ENCODE measurements around the gene TBX19.

Gene TBX19

GRCh38 chr1:168287237-168287664 lies 6.6 kb downstream of the TBX19 start:
- TF ChIP-seq ARNT (IDR thresholded peaks at IDR 0.05) (no peak), HDGF (IDR thresholded peaks at IDR 0.05; ENCODE audit: borderline replicate concordance) (no peak), L3MBTL2 (conservative IDR thresholded peaks at IDR 0.05) (no peak), CTBP1 (IDR thresholded peaks at IDR 0.05; ENCODE audit: borderline replicate concordance) (no peak), FOXM1 (IDR thresholded peaks at IDR 0.05; ENCODE audit: borderline replicate concordance) (no peak), SUZ12 (IDR thresholded peaks at IDR 0.05) (no peak), FOXA1 (IDR thresholded peaks at IDR 0.05) (no peak), ELF4 (IDR thresholded peaks at IDR 0.05) (no peak), PKNOX1 (IDR thresholded peaks at IDR 0.05) (no peak), NFRKB (IDR thresholded peaks at IDR 0.05) (no peak), FOXK2 (IDR thresholded peaks at IDR 0.05) (no peak), ZNF384 (IDR thresholded peaks at IDR 0.05) (no peak), LEF1 (IDR thresholded peaks at IDR 0.05; ENCODE audit: borderline replicate concordance) (no peak), TARDBP (IDR thresholded peaks at IDR 0.05) (no peak), BHLHE40 (IDR thresholded peaks at IDR 0.05; ENCODE audit: borderline replicate concordance) (no peak)
- POLR2A ChIA-PET = no interaction called here
- CTCF ChIA-PET = interaction anchor here (0.7 kb wide), 1 partner anchor 112 kb away, joined by 3 read pairs; no protein-coding TSS in a partner anchor
- no peak for DNase-seq (ENCODE audit: extremely low spot score)

- no peak for DNase-seq (ENCODE audit: extremely low spot score)
- ChIA-PET POLR2A (no interaction called here), CTCF (no interaction called here)
- TF ChIP-seq FOXA1 (IDR thresholded peaks at IDR 0.05) (no peak), TARDBP (IDR thresholded peaks at IDR 0.05) (no peak), ARNT (IDR thresholded peaks at IDR 0.05) (no peak), FOXM1 (IDR thresholded peaks at IDR 0.05; ENCODE audit: borderline replicate concordance) (no peak), ZNF384 (IDR thresholded peaks at IDR 0.05) (no peak), CTBP1 (IDR thresholded peaks at IDR 0.05; ENCODE audit: borderline replicate concordance) (no peak), SP1 (IDR thresholded peaks at IDR 0.05) (no peak), HDGF (IDR thresholded peaks at IDR 0.05; ENCODE audit: borderline replicate concordance) (no peak), ELF4 (IDR thresholded peaks at IDR 0.05) (no peak)
Observed at GRCh38 chr1:168288311-168289052, 7.8 kb downstream of the TBX19 start.

- POLR2A ChIA-PET = no interaction called here
- no peak for TF ChIP-seq ARNT (IDR thresholded peaks at IDR 0.05)
- no peak for TF ChIP-seq LEF1 (IDR thresholded peaks at IDR 0.05; ENCODE audit: borderline replicate concordance)
- TF ChIP-seq HDGF (IDR thresholded peaks at IDR 0.05; ENCODE audit: borderline replicate concordance) = no peak
- TF ChIP-seq PKNOX1 (IDR thresholded peaks at IDR 0.05) = no peak
- TF ChIP-seq FOXM1 (IDR thresholded peaks at IDR 0.05; ENCODE audit: borderline replicate concordance) = no peak
- no peak for TF ChIP-seq TARDBP (IDR thresholded peaks at IDR 0.05)
- TF ChIP-seq SUZ12 (IDR thresholded peaks at IDR 0.05) = no peak
- TF ChIP-seq NFRKB (IDR thresholded peaks at IDR 0.05) = no peak
- TF ChIP-seq SP1 (IDR thresholded peaks at IDR 0.05) = no peak
- TF ChIP-seq FOXA1 (IDR thresholded peaks at IDR 0.05) = no peak
- TF ChIP-seq L3MBTL2 (conservative IDR thresholded peaks at IDR 0.05) = no peak
- no peak for TF ChIP-seq ZNF384 (IDR thresholded peaks at IDR 0.05)
- TF ChIP-seq CTBP1 (IDR thresholded peaks at IDR 0.05; ENCODE audit: borderline replicate concordance) = no peak
- no peak for DNase-seq (ENCODE audit: extremely low spot score)
- CTCF ChIA-PET = interaction anchor here (0.6 kb wide), 1 partner anchor 1127 kb away, joined by 3 read pairs; no protein-coding TSS in a partner anchor
Observed at GRCh38 chr1:168291222-168291837, 10.7 kb downstream of the TBX19 start.

GRCh38 chr1:168293356-168293755 lies 12.7 kb downstream of the TBX19 start:
- POLR2A ChIA-PET = no interaction called here

More at GRCh38 chr1:168293356-168293755, 12.7 kb downstream of the TBX19 start:
- no peak for DNase-seq (ENCODE audit: extremely low spot score)
- TF ChIP-seq ZNF384 (IDR thresholded peaks at IDR 0.05) (no peak), TARDBP (IDR thresholded peaks at IDR 0.05) (no peak), NFRKB (IDR thresholded peaks at IDR 0.05) (no peak), SP1 (IDR thresholded peaks at IDR 0.05) (no peak), BHLHE40 (IDR thresholded peaks at IDR 0.05; ENCODE audit: borderline replicate concordance) (no peak), CTBP1 (IDR thresholded peaks at IDR 0.05; ENCODE audit: borderline replicate concordance) (no peak), FOXM1 (IDR thresholded peaks at IDR 0.05; ENCODE audit: borderline replicate concordance) (no peak), ARNT (IDR thresholded peaks at IDR 0.05) (no peak), FOXA1 (IDR thresholded peaks at IDR 0.05) (no peak), FOXK2 (IDR thresholded peaks at IDR 0.05) (no peak), SUZ12 (IDR thresholded peaks at IDR 0.05) (no peak), L3MBTL2 (conservative IDR thresholded peaks at IDR 0.05) (no peak), PKNOX1 (IDR thresholded peaks at IDR 0.05) (no peak), HDGF (IDR thresholded peaks at IDR 0.05; ENCODE audit: borderline replicate concordance) (no peak), ELF4 (IDR thresholded peaks at IDR 0.05) (no peak), LEF1 (IDR thresholded peaks at IDR 0.05; ENCODE audit: borderline replicate concordance) (no peak)
- CTCF ChIA-PET = no interaction called here

Data from HEK293T (cell line).